ENCODE measurements around the gene NRG2.

NRG2 gene

GRCh38 chr5:139878093-139878492 lies 165.0 kb downstream of the NRG2 start:
- no peaks in the 10 kb centered on the region for H3K36me3 ChIP-seq (ENCODE audit: control insufficient read depth, insufficient read depth, low read length)
- no peak overlapping the region for H3K9ac ChIP-seq
- H3K4me2 ChIP-seq (ENCODE audit: low read length) = no peak overlapping the region
- H3K79me2 ChIP-seq = peaks cover 3% of the 10 kb centered on the region
- no peaks in the 10 kb centered on the region for H3K9me3 ChIP-seq (ENCODE audit: control insufficient read depth, low read length)
- no peak overlapping the region for H3K4me3 ChIP-seq (ENCODE audit: low read depth, low read length)
- peaks cover 34% of the 10 kb centered on the region for H3K4me1 ChIP-seq
- no peak overlapping the region for H2AFZ ChIP-seq
- no peaks in the 10 kb centered on the region for H3K27me3 ChIP-seq (ENCODE audit: control insufficient read depth, insufficient read depth, low read length)
- no peak overlapping the region for H3K27ac ChIP-seq
- TF ChIP-seq, protein P1, sequence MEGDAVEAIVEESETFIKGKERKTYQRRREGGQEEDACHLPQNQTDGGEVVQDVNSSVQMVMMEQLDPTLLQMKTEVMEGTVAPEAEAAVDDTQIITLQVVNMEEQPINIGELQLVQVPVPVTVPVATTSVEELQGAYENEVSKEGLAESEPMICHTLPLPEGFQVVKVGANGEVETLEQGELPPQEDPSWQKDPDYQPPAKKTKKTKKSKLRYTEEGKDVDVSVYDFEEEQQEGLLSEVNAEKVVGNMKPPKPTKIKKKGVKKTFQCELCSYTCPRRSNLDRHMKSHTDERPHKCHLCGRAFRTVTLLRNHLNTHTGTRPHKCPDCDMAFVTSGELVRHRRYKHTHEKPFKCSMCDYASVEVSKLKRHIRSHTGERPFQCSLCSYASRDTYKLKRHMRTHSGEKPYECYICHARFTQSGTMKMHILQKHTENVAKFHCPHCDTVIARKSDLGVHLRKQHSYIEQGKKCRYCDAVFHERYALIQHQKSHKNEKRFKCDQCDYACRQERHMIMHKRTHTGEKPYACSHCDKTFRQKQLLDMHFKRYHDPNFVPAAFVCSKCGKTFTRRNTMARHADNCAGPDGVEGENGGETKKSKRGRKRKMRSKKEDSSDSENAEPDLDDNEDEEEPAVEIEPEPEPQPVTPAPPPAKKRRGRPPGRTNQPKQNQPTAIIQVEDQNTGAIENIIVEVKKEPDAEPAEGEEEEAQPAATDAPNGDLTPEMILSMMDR (IDR thresholded peaks at IDR 0.05) = no peak

GRCh38 chr5:139877129-139877597 lies 165.9 kb downstream of the NRG2 start:
- Histone ChIP-seq H3K9me3 (ENCODE audit: control insufficient read depth, low read length) (no peaks in the 10 kb centered on the region), H3K4me1 (peaks cover 34% of the 10 kb centered on the region), H3K9ac (no peak overlapping the region), H3K36me3 (ENCODE audit: control insufficient read depth, insufficient read depth, low read length) (no peaks in the 10 kb centered on the region), H2AFZ (no peak overlapping the region), H3K4me2 (ENCODE audit: low read length) (no peak overlapping the region), H3K27me3 (ENCODE audit: control insufficient read depth, insufficient read depth, low read length) (no peaks in the 10 kb centered on the region), H3K4me3 (ENCODE audit: low read depth, low read length) (no peak overlapping the region), H3K79me2 (peaks cover 3% of the 10 kb centered on the region), H3K27ac (no peak overlapping the region)
- TF ChIP-seq, protein P1 (IDR thresholded peaks at IDR 0.05) = no peak

GRCh38 chr5:139875957-139876356 lies 167.1 kb downstream of the NRG2 start:
- TF ChIP-seq, protein P1 (IDR thresholded peaks at IDR 0.05) = no peak
- H3K4me3 ChIP-seq (ENCODE audit: low read depth, low read length) = no peak overlapping the region
- no peak overlapping the region for H3K4me2 ChIP-seq (ENCODE audit: low read length)
- H3K9ac ChIP-seq = no peak overlapping the region
- no peaks in the 10 kb centered on the region for H3K9me3 ChIP-seq (ENCODE audit: control insufficient read depth, low read length)
- H3K36me3 ChIP-seq (ENCODE audit: control insufficient read depth, insufficient read depth, low read length) = no peaks in the 10 kb centered on the region
- H3K27me3 ChIP-seq (ENCODE audit: control insufficient read depth, insufficient read depth, low read length) = peaks cover under 1% of the 10 kb centered on the region
- peaks cover 24% of the 10 kb centered on the region for H3K4me1 ChIP-seq
- H3K27ac ChIP-seq = no peak overlapping the region
- no peak overlapping the region for H2AFZ ChIP-seq
- peaks cover 5% of the 10 kb centered on the region for H3K79me2 ChIP-seq

DNA sequence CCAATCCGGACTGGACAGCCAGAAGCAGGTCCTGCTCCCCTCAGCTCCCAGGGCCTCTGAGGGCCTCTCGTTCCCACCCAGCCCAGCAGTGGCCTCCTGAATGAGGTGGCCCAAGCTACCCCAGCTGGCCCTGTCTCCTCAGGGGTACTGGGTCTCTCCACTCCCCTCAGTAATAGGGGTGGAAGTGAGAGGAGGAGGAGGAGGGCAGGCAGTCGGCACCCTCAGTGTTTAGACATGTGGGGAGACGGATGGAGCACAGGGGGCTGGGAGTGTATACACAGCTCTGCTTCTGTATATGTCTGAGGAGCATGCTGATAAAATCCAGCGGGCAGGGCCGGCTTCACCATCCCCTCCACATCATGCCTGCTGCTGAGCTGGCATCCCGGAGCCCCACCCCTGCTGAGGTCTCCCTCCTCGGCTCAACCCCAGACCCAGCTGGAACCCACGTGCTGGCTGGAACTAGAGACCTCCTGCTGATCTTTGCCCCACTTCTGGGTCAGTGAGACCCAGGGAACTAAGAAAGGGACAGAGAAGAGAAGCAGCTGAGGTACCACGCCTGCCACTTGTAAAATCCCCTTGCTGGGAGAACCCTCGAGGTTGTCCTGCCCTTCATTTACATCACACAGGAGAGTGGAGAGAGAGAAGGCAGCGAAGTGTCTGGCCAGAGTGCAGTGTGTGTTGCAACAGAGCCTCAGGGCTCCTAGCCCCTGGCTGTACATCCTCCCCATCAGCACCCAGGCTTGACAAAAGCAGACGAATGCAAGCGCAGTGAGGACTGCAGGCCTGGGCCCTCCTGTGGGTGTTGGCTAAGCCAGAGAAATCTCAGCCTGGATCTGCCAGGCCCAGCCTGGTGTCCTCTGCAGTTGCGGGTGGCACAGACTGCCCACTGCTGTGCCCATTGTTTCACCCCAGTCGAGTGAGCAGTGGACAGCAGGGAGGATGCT lies 170.0 kb downstream of the NRG2 start:
- no peak overlapping the region for H2AFZ ChIP-seq
- TF ChIP-seq, protein P1 (IDR thresholded peaks at IDR 0.05) = no peak
- H3K79me2 ChIP-seq = peaks cover 6% of the 10 kb centered on the region
- H3K36me3 ChIP-seq (ENCODE audit: control insufficient read depth, insufficient read depth, low read length) = no peaks in the 10 kb centered on the region
- H3K4me3 ChIP-seq (ENCODE audit: low read depth, low read length) = no peak overlapping the region
- no peak overlapping the region for H3K9ac ChIP-seq
- no peaks in the 10 kb centered on the region for H3K9me3 ChIP-seq (ENCODE audit: control insufficient read depth, low read length)
- H3K4me2 ChIP-seq (ENCODE audit: low read length) = no peak overlapping the region
- peaks cover 3% of the 10 kb centered on the region for H3K4me1 ChIP-seq
- H3K27ac ChIP-seq = no peak overlapping the region
- H3K27me3 ChIP-seq (ENCODE audit: control insufficient read depth, insufficient read depth, low read length) = peaks cover 4% of the 10 kb centered on the region

Measured in parathyroid adenoma (tissue), 2 donors.